DND-41 (cell line): ENCODE measurements around the gene MAB21L4.

Experiments used
- CTCF ChIP-seq: IDR thresholded peaks from 2 replicates; pipeline ENCODE4 v1.5.1; 2012; ENCODE audit warnings: borderline replicate concordance, low read length, moderate library complexity, mild to moderate bottlenecking; ENCODE audit not compliant: poor library complexity, severe bottlenecking; ENCODE audit errors: extremely low read depth
- EZH2 ChIP-seq: IDR thresholded peaks from 3 replicates; pipeline ENCODE4 v1.6.1; 2012; ENCODE audit warnings: borderline replicate concordance, low read depth, mild to moderate bottlenecking, moderate library complexity, low read length, inconsistent platforms; ENCODE audit not compliant: severe bottlenecking

- no peak for TF ChIP-seq EZH2
- TF ChIP-seq CTCF = peak; percentile 16
These were observed 39.6 kb downstream of the MAB21L4 start for GRCh38 chr2:240856151-240856980.
